SK-N-MC (cell line): ENCODE results near the gene PRPF19.

Source experiments
- EZH2 ChIP-seq: fragments of 200-600 bp; sonication (generic); IDR thresholded peaks from one replicate; pipeline ENCODE4 v1.6.1; 2017; ENCODE audit warnings: antibody characterized with exemption
- FOXP2 ChIP-seq: optimal IDR thresholded peaks from 2 replicates; pipeline ENCODE3; 2011; ENCODE audit warnings: mild to moderate bottlenecking, moderate library complexity; ENCODE audit not compliant: insufficient read depth; ENCODE audit errors: extremely low read length, control extremely low read depth
- POLR2AphosphoS5 ChIP-seq: IDR thresholded peaks from 2 replicates; pipeline ENCODE4 v1.6.1; 2012; ENCODE audit warnings: mild to moderate bottlenecking, low read depth, low read length, borderline replicate concordance

GRCh38 chr11:60887556-60887955 lies 18.8 kb downstream of the PRPF19 start:
- TF ChIP-seq POLR2AphosphoS5 (no peak), EZH2 (no peak), FOXP2 (no peak)
